Stimulated activated CD4-positive, alpha-beta T cell treated with anti-CD3 and anti-CD28 coated beads, Interleukin-12 subunit alpha, Interleukin-12 subunit beta, amount 100 ng/mL, for 4 hours (primary cell): Measurements from ENCODE around the gene NSMCE1.
"Not testable (repeated sequence)": the region's sequence is repeated elsewhere in the genome, so short reads cannot be mapped to it uniquely, and the experiment has no call there.

Experiments
- DNase-seq: peaks from one replicate; pipeline ENCODE4 v3.0.0-alpha.2; 2020

Gene NSMCE1

DNA sequence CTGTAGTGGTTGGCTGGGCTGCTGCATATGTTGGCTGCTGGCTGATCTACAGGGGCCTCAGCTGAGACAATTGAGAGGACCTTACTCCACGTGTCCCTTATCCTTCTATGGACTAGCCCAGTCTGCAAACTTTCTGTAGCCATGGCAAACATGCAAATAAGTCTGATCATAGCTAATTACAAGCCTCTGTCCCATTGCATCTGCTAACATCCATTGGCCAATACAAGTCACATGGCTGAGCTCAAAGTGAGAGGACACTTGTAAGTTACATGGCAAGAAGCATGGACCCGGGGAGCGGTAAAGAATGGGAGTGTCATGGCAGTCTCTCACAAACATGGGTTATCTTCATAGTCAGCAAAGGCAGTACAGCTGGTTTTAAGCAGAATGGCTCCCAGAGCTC lies 33.6 kb upstream of the NSMCE1 start:
- DNase-seq, result no peak

DNA sequence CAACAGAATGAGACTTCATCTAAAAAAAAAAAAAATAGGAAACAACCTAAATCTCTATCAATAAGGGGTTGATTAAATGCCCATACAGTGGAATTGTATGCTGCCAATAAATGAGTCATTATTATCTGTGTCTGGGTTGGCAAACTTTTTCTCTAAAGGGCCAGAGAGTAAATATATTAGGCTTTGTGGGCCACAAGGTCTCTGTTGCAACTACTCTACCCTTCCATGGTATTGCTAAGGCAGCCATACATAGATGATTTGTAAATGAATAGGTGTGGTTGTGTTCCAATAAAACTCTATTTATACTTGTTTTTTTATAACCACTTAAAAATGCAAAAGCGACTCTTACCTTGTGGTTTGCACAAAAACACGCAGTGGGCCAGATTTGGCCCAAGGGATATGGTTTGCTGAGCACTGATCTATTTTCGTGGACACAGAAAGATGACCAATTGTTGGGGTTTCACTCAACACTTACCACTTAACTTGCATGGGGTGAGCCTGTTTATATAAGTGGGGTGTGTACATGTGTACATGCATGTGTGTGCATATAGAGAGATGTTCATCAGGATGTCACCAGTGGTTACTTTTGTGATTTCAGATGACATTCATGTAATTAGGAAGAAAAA lies 32.8 kb upstream of the NSMCE1 start:
- DNase-seq, result no peak

DNA sequence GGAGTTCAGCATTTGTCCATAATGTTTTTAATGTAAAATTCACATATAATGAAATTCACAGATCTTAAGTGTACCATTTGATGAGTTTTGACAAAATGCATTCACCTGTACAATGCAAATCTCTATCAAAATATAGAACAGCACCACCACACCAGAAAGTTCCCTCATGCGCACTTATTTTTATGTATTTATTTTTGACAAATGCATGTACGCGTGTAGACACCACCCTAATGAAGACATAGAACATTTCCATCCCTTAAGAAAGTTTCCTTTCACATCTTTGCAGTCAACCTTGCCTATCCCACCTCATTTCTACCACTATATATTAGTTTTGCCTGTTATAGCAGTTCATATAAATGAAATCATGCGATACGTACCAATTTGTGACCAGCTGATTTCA lies 29.6 kb upstream of the NSMCE1 start:
- DNase-seq, result no peak

DNA sequence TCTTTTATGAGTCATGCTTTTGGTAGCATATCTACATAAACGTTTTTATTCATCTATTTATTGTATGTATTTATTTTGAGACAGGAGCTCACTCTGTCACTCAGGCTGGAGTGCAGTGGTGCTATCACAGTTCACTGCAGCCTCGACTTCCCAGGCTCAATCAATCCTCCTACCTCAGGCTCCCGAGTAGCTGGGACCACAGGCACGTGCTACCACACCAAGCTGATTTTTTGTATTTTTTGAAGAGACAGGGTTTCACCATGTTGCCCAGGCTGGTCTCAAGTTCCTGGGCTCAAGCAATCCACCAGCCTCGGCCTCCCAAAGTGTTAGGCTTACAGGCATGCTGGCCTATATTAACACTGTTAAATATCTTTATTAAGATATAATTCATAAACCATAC lies 24.8 kb upstream of the NSMCE1 start:
- no peak for DNase-seq

DNA sequence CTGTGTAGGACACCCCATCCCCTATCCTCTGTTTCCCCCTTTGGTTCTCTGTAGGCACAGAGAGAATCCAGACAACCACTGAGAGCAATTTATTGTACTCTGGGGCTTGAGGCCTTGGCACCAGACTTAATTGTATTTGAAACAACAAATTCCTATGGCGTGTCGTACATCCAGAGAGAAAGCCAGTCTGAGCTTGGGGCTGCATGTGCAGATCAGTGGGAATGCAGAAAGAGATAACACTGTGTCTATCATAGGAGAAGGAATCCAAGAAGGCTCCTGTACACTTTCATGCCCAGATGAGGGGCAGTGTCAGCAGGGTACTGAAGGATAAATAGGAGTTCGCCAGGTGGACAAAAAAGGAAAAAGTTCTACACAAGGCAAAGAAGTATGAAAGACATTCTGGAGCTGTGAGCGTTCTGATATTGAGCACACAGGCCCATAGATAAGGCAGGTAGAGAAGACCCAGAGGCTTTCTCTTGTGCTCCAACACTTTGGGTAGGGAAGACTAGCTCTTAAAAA lies 23.2 kb upstream of the NSMCE1 start:
- no peak for DNase-seq

DNA sequence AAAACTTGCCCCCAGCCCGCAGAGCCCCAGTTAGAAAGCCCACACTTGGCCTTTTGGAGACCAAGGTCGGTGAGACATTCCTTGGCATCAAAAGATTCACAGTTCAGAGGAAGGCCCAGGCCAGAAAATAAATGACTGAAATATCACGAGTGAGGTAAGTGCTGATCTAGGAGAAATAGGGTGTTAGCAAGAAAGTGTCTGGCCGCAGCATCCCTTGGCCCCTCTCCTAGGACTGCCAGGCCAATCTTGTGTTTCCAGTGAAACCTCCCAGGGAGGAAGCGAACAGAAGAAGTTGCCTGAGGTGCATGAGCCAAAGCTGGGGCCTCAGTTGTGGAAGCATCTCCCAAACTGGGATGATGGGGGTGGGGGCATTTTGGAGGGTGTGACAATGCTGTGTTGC lies 22.5 kb upstream of the NSMCE1 start:
- DNase-seq, result no peak

DNA sequence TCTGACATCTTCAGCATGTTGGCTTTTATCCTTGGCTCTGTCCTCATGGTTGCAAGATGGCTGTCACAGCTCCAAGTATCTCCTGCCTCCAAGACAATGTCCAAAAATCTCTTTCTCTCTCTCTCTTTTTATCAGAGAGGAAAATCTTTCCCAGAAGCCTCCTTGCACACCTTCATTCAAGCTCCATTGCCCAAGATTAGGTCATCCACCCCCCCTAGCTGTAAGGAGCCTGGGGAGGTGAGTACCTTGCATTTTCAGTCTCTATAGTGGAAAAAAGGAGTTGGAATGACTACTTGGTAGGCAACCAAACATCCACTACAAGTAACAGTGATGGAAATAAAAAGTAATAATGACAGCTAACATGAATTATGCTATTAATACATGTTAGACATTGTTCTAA lies 22.0 kb upstream of the NSMCE1 start:
- DNase-seq, result no peak

DNA sequence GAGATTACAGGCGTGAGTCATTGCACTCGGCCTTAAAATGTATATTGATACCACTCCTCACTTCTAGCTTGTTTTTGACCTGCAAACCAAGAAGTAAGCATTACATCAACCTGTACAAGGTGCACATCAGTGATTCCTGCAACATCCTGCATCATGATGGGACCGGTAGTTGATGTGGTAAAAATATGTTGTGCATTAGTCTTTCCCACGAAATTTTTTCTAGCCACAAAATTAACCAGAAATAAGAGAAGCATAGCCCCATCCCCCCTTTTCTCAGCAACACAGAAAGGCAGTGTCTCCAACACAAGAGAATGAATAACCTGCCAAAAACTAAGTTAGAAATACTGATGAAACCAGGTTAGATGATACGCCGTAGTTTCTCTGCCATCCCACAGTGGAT lies 21.1 kb upstream of the NSMCE1 start:
- DNase-seq, result no peak

DNA sequence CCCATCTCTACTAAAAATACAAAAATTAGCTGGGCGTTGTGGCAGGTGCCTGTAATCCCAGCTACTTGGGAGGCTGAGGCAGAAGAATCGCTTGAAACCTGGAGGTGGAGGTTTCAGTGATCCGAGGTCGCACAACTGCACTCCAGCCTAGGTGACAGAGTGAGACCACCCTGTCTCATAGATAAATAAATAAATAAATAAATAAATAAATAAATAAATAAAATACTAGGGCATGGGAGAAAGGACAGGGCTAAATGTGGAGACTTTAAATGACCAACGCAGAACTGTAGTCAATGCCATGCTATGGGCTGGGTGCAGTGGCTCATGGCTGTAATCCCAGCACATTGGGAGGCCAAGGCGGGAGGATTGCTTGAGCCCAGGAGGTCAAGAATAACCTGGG lies 19.7 kb upstream of the NSMCE1 start:
- DNase-seq, result not testable (repeated sequence)

DNA sequence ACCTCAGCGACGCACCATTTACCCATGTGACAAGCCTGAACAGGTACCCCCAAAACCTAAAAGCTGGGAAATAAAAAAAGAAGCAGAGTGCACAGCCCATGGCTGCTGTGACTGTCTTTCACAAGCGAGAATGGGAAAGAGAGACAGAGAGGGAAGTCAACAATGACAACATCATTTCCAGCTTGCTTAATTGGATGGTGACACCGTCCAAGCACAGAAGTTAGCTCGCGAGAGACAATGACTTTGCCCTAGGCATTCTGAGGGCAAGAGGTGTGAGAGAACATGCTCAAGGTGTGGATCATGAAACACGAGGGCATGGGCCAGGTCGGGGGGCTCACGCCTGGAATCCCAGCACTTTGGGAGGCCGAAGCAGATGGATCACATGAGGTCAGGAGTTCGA lies 19.3 kb upstream of the NSMCE1 start:
- DNase-seq, result no peak

DNA sequence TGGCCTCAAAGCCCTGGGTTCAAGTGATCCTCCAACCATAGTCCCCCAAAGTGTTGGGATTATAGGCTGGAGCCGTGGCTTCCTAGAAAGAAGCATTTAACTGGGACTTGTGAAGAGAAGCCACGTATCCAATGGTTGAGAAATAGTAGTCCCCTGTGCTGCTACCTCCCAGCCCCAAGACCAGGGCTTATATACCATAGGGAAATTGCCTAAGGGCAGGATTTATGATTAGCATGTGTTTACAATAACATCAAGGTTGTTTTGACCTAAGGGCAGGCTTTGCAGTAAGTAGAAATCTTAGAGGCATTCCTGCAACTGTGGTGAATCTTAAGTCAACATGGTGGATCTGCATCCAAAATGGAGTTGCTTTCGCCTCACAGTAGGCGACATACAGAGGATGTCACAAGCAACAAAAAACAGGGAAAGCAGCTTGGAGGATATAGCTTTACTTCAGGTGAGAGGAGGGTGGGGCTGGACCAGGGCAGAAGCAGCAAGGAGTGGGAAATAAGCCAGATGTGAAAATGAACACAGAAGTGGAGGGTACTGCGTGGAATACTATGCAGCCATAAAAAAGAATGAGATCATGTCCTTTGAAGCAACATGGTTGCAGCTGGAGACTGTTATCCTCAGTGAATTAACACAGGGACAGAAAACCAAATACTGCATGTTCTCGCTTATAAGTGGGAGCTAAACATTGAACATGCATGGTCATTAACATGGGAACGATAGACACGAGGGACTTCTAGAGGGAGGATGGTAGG lies 18.7 kb upstream of the NSMCE1 start:
- no peak for DNase-seq

DNA sequence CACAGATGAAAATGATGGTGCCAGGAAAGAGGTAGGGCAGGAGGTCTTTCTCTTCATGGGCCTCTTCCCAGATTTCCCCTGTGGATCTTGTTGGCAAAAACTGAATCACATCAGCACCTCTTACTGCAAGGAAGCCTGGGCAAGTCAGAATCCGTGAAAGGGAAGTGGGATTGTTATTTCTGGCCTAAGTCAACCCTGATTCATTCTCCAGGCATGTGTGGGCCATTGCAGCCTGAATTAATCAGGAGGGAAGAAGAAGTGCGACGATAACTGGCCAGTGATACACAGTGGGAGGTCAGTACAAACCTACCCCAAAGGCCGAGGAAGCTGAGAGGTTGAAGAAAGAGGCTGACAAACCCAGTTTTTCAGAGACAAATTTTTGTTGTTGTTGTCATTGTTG lies 17.9 kb upstream of the NSMCE1 start:
- no peak for DNase-seq

DNA sequence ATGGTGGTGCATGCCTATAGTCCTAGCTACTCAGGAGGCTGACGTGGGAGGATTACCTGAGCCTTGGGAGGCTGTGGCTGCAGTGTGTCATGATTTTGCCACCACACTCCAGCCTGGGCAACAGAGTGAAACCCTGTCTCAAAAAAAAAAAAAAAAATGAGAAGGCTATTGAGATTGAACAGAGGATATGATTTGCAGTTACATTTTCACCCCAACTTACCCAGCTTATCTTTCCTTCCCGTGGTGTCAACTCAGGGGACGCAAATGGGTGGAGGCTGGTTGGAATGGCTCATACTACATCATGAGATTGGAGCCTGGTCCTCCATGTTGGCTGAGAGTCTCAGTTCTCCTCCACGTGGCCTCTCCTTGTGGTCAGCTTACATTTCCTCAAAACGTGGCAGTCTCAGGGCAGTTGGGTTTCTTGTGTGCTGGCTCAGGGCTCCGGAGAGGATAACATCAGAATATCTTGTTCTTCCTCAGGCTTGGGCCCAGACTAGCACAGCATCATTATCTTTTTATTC lies 17.2 kb upstream of the NSMCE1 start:
- DNase-seq, result no peak

DNA sequence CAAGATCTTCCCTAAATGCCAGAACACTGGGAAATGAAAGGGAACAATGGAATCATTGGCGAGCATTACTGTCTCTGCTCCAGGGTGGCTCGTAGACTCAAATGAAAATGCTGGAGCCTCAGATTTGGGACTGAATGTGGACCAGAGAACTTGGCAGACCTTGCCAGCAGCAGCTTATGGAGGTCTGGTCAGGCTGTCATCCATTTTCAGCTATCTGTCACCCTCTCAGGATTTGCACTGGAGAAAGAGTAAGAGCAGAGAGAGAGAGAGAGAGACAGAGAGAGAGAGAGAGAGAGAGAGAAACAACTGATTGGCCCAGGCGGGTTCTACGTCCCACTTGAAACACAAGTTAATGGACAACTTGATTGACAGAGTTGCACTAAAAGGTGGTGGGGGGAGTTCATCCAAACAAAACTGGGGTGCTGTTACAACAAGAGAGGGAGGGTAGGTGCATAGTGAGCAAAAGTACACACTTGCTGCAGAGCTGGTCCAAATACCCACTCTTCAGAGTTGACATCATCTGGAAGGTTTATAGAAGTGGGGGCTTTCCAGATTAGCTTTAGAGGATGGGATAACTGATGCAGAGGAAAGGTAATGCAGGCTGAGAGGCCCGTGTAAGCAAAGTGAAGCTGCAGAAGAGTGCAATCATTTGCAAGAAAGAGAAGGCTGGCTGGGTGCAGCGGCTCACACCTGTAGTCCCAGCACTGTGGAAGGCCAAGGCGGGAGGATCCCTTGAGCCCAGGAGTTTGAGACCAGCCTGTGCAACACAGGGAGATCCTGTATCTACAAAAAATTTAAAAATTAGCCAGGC lies 16.5 kb upstream of the NSMCE1 start:
- DNase-seq, result no peak

DNA sequence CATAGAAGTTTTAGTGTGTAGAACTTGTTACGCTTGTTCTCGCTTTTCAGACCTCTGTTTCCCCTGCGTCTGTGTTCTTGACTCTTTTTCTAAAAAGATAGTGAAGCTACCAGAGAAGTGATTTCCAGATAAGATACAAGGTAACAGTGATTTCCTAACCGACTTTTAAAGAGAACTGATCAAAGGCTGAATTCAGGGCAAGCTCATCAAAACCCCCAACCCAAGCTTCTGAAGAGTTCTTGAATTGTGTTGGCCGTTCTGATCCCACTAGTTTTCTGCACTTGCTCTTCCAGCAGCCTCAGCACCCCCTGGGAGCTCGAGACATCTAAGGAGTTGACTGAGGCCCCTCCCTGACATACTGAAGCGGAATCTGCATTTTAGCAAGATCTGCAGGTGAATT lies 12.7 kb upstream of the NSMCE1 start:
- DNase-seq, result no peak

DNA sequence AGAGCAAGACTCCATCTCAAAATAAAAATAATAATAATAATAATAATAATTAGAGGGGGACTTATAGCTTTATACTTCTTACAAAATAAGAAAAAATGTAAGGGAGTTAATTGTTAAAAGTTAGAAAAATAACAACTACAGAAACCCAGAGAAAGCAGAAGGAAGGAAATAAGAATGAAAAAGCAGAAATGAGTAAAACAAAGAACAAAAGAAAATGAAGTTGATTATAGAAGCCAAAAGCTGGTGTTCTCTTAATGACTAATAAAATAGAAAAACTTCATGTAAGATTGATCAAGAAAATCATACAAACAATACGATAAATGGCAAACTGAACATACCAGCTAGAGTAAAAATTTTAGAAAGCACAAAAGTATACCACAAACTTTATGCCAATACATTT lies 6.8 kb upstream of the NSMCE1 start:
- DNase-seq, result no peak

DNA sequence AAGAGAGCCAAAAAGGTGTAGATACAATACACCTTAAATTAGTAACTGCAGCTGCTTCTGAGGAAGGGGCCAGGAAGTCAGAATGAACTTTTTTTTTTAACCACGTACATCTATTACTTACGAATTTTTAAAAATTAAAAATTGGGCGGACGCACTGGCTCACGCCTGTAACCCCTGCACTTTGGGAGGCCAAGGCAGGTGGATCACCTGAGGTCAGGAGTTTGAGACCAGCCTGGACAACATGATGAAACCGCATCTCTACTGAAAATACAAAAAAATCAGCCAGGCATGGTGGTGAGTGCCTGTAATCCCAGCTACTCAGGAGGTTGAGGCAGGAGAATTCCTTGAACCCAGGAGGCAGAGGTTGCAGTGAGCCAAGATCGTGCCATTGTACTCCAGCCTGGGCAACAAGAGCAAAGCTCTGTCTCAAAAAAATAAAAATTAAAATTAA lies 5.9 kb upstream of the NSMCE1 start:
- DNase-seq, result not testable (repeated sequence)

DNA sequence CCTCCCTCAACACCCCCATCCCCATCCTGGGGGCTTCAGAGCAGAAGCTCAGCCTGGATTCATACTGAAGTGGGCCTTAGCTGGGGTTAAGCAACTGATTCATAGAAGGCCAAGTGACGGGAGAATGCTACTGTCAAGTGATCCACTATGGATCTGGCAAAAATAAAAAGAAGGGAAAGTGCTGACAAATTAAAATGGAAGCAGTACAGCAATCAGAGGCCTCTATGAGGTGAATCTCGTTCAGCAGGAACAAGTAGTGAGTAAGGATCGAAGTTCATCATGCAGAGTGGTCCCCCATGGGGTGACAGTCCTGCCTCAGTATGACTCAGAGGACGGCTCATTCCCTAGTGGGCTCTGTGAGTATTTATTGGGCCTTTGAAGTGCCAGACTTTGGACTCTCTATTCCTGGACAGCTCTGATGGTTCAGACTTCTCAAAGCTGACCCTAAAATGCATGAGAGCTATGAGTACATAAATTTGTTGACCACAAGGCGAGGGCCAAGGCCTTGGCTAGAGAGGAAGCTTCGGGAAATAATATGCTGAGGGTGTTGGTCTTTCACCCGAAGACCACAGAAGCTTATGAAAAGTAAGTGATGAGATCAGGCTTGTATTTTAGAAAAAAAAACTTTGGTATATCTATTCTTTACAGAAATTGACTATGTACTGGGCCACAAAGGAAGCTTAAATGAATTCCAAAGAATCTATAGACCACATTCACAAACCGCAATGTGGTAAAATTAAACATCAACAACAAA lies 5.3 kb upstream of the NSMCE1 start:
- no peak for DNase-seq

DNA sequence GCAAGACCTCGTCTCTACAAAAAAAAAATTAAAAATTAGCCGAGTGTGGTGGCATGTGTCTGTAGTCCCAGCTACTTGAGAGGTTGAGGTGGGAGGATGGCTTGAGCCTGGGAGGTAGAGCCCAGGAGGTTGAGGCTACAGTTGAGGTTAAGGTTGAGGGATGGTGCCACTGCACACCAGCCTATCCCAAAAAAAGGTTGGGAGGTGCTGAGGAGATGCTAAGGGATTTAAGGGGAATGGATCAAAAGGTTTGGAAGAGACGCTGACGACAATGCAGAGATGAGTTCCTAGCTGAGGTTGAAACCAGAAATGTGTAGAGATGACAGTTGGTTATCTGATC lies 4.7 kb upstream of the NSMCE1 start:
- DNase-seq, result no peak

DNA sequence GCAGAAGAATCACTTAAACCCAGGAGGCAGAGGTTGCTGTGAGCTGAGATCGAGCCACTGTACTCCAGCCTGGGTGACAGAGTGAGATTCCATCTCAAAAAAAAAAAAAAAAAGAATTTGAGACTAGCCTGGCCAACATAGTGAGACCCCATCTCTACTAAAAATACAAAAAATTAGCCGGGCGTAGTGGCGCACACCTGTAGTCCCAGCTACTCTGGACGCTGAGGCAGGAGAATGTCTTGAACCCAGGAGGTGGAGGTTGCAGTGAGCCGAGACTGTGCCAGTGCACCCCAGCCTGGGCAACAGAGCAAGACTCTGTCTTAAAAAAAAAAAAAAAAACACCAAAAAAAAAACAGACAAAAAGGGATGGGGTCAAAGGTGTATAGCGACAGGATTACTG lies 4.1 kb upstream of the NSMCE1 start:
- not testable (repeated sequence) for DNase-seq

DNA sequence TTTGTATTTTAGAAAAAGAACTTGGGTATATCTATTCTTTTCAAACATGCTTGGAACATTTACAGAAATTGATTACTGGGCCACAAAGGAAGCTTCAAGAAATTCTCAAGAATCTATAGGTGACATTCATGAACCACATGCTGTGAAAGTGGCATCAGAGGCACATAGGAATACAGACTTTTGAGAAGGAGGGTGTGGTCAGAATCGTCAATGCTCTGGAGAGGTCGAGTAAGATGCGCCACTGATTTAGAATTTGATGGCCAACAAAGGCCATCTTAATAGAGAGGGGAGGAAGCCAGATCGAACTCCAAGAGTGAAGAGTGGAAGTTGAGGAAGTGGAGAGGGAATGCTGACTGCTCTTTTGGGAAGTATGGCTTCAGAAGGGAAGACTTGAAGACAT lies 3.5 kb upstream of the NSMCE1 start:
- DNase-seq, result no peak

DNA sequence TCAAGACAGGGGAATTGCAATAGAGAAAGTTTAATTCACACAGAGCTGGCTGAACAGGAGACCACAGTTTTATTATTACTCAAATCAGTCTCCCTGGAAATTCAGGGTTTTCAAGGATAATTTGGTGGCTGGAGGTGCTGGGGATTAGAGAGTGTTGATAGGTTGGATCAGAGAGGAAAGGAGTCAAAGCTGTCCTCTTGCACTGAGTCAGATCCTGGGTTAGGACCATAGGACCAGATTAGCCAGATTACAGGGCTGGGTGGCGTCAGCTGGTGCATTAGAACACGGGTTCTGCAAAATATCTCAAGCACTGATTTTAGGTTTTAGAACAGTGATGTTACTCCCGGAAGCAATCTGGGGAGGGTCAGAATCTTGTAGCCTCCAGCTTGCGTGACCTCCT lies 1.8 kb upstream of the NSMCE1 start:
- DNase-seq, result no peak
